GM20431 (cell line): ENCODE data around the gene JPH2.
"Not testable (repeated sequence)": the region's sequence is repeated elsewhere in the genome, so short reads cannot be mapped to it uniquely, and the experiment has no call there.

ENCODE experiments used
- in situ Hi-C: fragments of 300-500 bp; cut with MseI, MboI; formaldehyde crosslinking; loops from one replicate; pipeline ENCODE4 v1.15.0; 2020; ENCODE audit warnings: low sequenced_read_pairs; ENCODE audit not compliant: unreplicated experiment

Gene JPH2

GRCh38 chr20:44190197-44190852, 3.3 kb upstream of the JPH2 start:
- in situ Hi-C loops: not testable (repeated sequence)

- in situ Hi-C loops: no loop called here
Observed at GRCh38 chr20:44188752-44189151, 1.8 kb upstream of the JPH2 start.

- in situ Hi-C loops: no loop called here
Observed at GRCh38 chr20:44187772-44188709, 1.1 kb upstream of the JPH2 start.

- in situ Hi-C loops: no loop called here
Observed at GRCh38 chr20:44186674-44187053, 324 bp downstream of the JPH2 start.

- in situ Hi-C loops: no loop called here
Observed at GRCh38 chr20:44186201-44186600, 787 bp downstream of the JPH2 start.

- in situ Hi-C loops: no loop called here
Observed at GRCh38 chr20:44185574-44185973, 1.4 kb downstream of the JPH2 start.

GRCh38 chr20:44183282-44183681, 3.7 kb downstream of the JPH2 start:
- in situ Hi-C loops: no loop called here

- in situ Hi-C loops: no loop called here
Observed at GRCh38 chr20:44182863-44183262, 4.1 kb downstream of the JPH2 start.

- in situ Hi-C loops: no loop called here
Observed at GRCh38 chr20:44182135-44182765, 4.7 kb downstream of the JPH2 start.

- in situ Hi-C loops: no loop called here
Observed at GRCh38 chr20:44181611-44182010, 5.4 kb downstream of the JPH2 start.

GRCh38 chr20:44180814-44181213, 6.2 kb downstream of the JPH2 start:
- in situ Hi-C loops: no loop called here

GRCh38 chr20:44176833-44177534, 10.0 kb downstream of the JPH2 start:
- in situ Hi-C loops: no loop called here

GRCh38 chr20:44174996-44175765, 11.8 kb downstream of the JPH2 start:
- in situ Hi-C loops: no loop called here

- in situ Hi-C loops: no loop called here
Observed at GRCh38 chr20:44173846-44174245, 13.1 kb downstream of the JPH2 start.

- in situ Hi-C loops: no loop called here
Observed at GRCh38 chr20:44173116-44173515, 13.9 kb downstream of the JPH2 start.

- in situ Hi-C loops: no loop called here
Observed at GRCh38 chr20:44172572-44172950, 14.4 kb downstream of the JPH2 start.

- in situ Hi-C loops: no loop called here
Observed at GRCh38 chr20:44171775-44172571, 15.0 kb downstream of the JPH2 start.

GRCh38 chr20:44170816-44171410, 16.1 kb downstream of the JPH2 start:
- in situ Hi-C loops: no loop called here

GRCh38 chr20:44167736-44168135, 19.3 kb downstream of the JPH2 start:
- in situ Hi-C loops: no loop called here
